ENCODE data around the gene PRKG1.

DNA sequence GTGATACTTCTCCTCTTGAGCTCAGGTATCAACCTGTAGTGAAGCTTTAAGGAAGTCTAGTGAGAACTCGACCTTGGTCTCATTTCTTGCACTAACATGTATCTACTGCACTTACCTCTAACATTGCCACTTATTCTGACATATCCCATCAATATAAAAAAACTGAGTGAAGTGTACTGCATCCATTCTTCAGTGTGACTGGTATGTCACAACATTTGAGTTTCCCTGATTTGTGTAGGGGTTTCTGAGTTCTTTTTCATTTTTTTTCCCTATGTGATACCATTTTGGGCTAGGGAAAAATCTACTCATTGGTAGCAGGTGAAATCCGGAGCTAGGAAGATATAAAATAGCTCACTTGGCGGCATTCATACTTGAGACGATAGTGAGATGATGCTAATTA lies 274.3 kb downstream of the PRKG1 start:
- TF ChIP-seq CTCF (IDR thresholded peaks at IDR 0.05) (no peak), POLR2A (IDR thresholded peaks at IDR 0.05) (no peak)
